Esophagus (tissue), 2 donors: ENCODE results near the gene CAPN10. TPM values are rescaled to one million over a fixed set of nuclear protein-coding genes. Genes with fewer than 3 reads are reported as not detected.

Experiments used
- H3K27ac ChIP-seq, 2 donors: one replicate each; pipeline ENCODE4 v1.5.1; 2013; ENCODE audit warnings: low read depth in 2 of 2, mild to moderate bottlenecking in 2 of 2, inconsistent platforms in 1 of 2, low read length in 1 of 2, moderate library complexity in 1 of 2
- H3K27me3 ChIP-seq, 2 donors: one replicate each; pipeline ENCODE4 v1.6.1; 2013; ENCODE audit warnings: low read length in 2 of 2, control low read depth in 1 of 2, mild to moderate bottlenecking in 1 of 2; ENCODE audit not compliant: insufficient read depth in 2 of 2, control insufficient read depth in 1 of 2
- H3K36me3 ChIP-seq, 2 donors: one replicate each; pipeline ENCODE4 v1.6.1; 2013; ENCODE audit warnings: low read length in 1 of 2; ENCODE audit not compliant: control insufficient read depth in 2 of 2, insufficient read depth in 2 of 2
- H3K4me1 ChIP-seq, 2 donors: one replicate each; pipeline ENCODE4 v1.6.1; 2013; ENCODE audit warnings: low read length in 1 of 2; ENCODE audit not compliant: control insufficient read depth in 2 of 2, insufficient read depth in 2 of 2
- H3K4me3 ChIP-seq, 2 donors: one replicate each; pipeline ENCODE4 v1.5.1; 2013; ENCODE audit warnings: low read length in 2 of 2, mild to moderate bottlenecking in 2 of 2, low read depth in 1 of 2, moderate library complexity in 1 of 2
- H3K9me3 ChIP-seq, 2 donors: one replicate each; pipeline ENCODE4 v1.6.1; 2013; ENCODE audit warnings: mild to moderate bottlenecking in 2 of 2, low read depth in 1 of 2, low read length in 1 of 2, moderate library complexity in 1 of 2; ENCODE audit not compliant: control insufficient read depth in 2 of 2, insufficient read depth in 1 of 2
- WGBS, 2 donors: extraction: QIAGEN DNeasy Blood & Tissue Kit; methylation state at CpG; one replicate each; pipeline ENCODE4 v1.1.7; 2013; 5-methylcytosine and 5-hydroxymethylcytosine counted together
- polyA plus RNA-seq, 2 donors: library from polyadenylated mRNA; stranded (reverse); fragments of 200-250 nt; gene quantifications; one replicate each; pipeline ENCODE4 v1.2.3, GENCODE V29; 2013
- donor health status: healthy with polysubstance abuse.
- donor health status: Bipolar disorder and iron deficiency.

The CAPN10 gene
- polyA plus RNA-seq, 2 donors: 17.5 to 28.4 TPM

DNA sequence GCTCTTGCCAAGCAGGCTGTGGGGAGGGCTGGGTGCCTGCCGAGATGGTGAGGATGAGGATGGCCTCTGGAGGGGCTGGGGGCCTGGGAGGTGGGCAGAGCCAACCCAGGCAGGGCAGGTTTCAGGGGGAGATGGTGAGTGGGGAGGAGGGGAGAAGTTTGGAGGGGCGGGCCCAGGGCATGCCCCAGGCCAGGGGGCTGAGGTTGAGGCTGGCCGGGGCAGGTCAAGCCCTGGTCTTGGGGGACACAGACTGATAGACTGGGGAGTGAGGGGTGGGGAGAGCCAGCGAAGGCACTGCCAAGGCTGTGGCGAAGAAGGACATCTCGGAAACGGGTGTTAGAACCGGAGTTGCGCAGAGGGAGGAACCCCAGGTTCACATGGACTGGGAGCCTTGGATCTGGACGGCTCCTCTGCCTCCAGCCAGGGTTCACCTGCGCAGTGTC, 12.6 kb downstream of the CAPN10 start:
- H3K27me3 ChIP-seq: no peaks in the 10 kb centered on the region
- H3K27ac ChIP-seq: no peak overlapping the region
- H3K4me1 ChIP-seq: peaks cover 0 to 10% of the 10 kb centered on the region in 2 donors
- no peaks in the 10 kb centered on the region for H3K9me3 ChIP-seq
- 89 to 95% methylated on average over 11 of the region's 11 CpGs for WGBS, 2 donors
- no peak overlapping the region for H3K4me3 ChIP-seq
- H3K36me3 ChIP-seq: peaks cover 0 to 43% of the 10 kb centered on the region in 2 donors

DNA sequence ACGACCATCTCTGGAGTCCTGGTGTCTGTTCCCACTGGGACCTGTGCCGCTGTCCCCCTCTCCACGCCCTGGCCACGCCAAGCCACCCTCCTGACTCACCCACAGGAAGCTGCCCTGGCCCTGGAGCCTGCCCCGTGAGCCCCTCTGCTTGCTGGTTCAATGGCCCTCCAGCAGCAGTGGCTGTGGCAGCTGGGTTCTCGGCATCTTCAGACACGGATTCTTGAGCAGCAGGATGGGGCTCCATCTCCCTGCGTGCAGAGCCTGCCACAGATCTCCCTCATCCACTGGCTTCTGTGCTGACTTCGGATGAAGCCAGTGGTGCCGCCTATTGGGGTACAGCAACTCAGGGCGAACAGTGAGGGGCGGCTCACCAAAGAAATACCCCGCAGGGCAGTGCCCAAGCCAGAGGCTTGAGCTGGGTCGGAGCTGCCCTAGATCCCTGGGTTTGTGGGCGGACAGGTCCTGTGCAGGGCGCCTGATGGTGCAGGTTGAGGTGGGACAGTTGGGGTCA, 14.0 kb downstream of the CAPN10 start:
- Histone ChIP-seq H3K9me3 (no peaks in the 10 kb centered on the region), H3K36me3 (peaks cover 0 to 36% of the 10 kb centered on the region in 2 donors), H3K4me1 (peaks cover 1 to 12% of the 10 kb centered on the region in 2 donors), H3K4me3 (no peak overlapping the region), H3K27ac (no peak overlapping the region), H3K27me3 (no peaks in the 10 kb centered on the region)
- WGBS, 2 donors: 91 to 93% methylated on average over 16 of the region's 16 CpGs

DNA sequence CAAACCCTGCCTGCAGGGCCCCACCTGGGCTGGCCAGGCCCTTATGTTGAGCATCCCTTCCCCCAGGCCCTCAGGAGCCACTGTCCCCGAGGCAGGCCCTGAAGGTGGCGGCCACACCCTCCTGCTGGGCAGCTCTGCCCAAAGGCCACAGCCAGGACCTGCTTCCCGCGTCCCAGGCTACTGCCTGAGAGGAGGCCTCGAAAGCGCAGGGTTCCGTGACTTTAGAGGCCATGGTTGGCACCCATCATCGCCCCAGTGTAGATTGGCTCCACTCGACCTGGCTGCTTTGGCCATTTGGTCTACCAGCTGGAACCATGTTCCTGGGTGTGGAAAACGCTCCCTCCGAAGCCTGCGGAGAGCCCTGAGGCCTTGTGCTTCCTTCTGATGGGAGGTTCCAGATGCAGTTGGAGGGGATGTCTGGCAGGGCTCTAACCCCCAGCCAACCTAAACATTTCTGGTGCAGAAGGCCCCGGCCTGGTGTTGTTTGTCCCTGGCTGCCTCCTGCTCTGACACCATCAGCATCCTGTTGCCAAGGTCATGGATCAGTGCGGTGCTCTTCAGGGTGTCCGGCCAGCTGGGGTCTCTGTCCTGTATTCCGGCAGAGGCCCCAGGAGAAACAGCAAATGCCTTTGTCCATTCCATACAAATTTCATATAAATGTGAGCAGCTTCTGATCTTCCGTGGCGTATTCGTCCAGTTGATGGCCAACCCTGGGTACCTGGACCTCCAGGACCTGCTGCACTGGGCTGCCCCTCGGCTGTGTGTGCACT, 14.7 kb downstream of the CAPN10 start:
- Histone ChIP-seq H3K9me3 (no peaks in the 10 kb centered on the region), H3K36me3 (peaks cover 0 to 33% of the 10 kb centered on the region in 2 donors), H3K27me3 (no peaks in the 10 kb centered on the region), H3K27ac (no peak overlapping the region), H3K4me3 (no peak overlapping the region), H3K4me1 (peaks cover 2 to 9% of the 10 kb centered on the region in 2 donors)
- WGBS, 2 donors: 80 to 86% methylated on average over 20 of the region's 20 CpGs

DNA sequence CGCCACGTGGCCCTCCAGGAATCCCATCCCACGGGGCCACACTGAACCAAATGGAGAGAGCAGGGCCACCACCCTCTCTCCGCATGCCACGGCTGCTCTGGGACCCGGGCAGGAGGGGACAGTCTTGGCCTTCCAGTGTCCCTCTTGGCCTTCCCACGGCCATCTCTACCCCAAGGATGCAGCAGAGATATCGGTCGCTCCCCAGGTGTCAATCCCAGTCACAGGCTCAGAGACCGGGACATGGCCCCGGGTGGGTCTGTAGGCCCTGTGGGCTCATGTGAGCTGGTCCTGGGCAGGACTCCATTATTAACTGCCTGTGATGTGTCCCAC, 15.3 kb downstream of the CAPN10 start:
- 93 to 94% methylated on average over 11 of the region's 11 CpGs for WGBS, 2 donors

DNA sequence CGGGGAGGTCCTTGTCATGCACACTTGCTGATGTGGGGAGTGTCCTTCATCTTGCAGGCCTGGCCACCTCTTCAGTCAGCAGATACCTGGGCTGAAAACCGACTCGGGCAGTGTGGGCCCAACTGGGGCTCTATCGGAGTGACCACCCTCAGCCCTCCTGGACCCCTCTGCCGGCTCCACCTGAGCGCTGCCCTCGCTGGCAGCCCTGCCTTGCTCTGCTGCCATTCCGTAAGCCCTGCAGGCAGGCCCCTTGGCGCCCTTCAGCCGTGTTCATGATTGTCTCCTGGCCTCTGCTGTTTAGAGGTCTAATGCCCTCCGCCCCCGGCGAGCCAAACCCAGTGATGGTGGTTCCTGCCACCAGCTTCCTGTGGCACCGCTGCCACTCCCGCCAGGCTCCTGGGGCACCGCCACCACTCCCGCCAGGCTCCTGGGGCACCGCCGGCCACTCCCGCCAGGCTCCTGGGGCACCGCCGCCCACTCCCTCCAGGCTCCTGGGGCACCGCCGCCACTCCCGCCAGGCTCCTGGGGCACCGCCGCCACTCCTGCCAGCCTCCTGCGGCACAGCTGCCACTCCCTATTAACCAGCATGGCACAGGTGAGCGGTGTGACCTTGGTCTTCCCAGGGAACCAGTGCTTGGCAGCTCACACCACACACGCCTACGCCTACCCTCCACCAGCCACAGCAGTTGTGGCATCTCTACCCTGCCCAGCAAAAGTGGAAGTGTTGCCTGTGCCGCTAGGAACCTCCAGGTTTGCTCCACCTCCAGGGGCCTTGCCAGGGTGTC, 15.9 kb downstream of the CAPN10 start:
- Histone ChIP-seq H3K4me3 (no peak overlapping the region), H3K27ac (no peak overlapping the region), H3K36me3 (peaks cover 0 to 27% of the 10 kb centered on the region in 2 donors), H3K27me3 (no peaks in the 10 kb centered on the region), H3K4me1 (peaks cover 2 to 9% of the 10 kb centered on the region in 2 donors), H3K9me3 (no peaks in the 10 kb centered on the region)
- 88 to 91% methylated on average over 26 to 32 of the region's 32 CpGs for WGBS, 2 donors

More for the DNA sequence above, 15.3 kb downstream of the CAPN10 start:
- Histone ChIP-seq H3K27me3 (no peaks in the 10 kb centered on the region), H3K4me1 (peaks cover 2 to 9% of the 10 kb centered on the region in 2 donors), H3K9me3 (no peaks in the 10 kb centered on the region), H3K4me3 (no peak overlapping the region), H3K36me3 (peaks cover 0 to 33% of the 10 kb centered on the region in 2 donors), H3K27ac (no peak overlapping the region)

DNA sequence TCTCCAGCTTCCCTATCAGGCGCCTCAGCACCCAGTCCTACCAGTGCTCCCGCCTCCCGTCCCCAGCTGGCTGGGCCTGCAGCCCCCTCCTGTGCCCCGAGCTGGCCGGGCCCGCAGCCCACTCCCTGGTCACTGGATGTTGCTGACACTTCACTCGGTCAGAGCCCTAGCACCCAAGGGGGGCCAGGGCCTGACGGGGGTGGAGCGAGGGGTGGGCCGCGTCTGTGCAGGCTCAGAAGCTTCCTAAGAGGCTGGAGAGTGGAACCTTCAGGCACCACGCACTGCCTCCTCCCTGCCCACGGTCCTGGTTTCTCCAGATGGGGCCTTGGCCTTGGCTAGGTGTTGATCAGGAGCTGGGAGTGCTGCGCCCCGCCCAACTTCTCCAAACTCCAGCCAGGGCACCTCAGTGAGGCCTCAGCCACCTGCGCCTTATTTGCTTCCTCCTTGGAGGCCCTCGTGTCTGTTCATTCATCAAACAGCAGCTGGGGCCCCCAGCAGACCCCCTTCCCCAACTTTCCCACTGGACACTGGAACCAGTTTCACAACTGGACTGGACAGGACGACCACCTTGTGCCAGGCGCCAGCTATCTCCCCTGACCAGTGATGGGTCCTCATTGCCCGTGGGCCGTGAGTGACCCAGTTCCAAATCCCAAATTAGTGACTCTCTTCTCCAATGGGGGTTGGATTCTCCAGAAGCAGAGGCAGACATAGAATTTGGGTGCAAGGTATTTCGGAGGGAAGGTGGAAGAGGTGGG, 16.7 kb downstream of the CAPN10 start:
- Histone ChIP-seq H3K27ac (no peak overlapping the region), H3K36me3 (peaks cover 0 to 20% of the 10 kb centered on the region in 2 donors), H3K9me3 (no peaks in the 10 kb centered on the region), H3K4me1 (peaks cover 2 to 9% of the 10 kb centered on the region in 2 donors), H3K27me3 (no peaks in the 10 kb centered on the region), H3K4me3 (no peak overlapping the region)
- 88 to 91% methylated on average over 22 of the region's 22 CpGs for WGBS, 2 donors

DNA sequence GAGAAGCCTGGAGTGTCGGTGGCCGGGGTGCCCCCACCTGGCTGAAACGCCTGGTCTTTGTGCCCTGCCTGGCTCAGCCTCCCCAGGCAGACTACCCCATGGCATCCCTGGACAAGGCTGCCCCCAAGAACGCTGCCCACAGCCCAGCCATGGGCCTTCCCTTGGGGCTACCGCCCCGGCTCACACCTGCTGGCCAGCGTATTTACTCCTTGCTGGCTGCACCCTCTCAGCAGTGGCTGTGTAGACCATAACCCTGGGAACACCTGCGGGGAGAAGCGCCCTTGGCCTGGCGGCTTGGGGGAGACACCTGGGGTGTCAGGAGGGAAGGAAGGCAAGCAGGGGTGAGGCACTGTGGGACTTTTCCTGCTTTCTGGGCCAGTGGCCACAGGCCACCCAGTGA, 17.3 kb downstream of the CAPN10 start:
- WGBS, 2 donors: 93 to 94% methylated on average over 10 of the region's 10 CpGs

DNA sequence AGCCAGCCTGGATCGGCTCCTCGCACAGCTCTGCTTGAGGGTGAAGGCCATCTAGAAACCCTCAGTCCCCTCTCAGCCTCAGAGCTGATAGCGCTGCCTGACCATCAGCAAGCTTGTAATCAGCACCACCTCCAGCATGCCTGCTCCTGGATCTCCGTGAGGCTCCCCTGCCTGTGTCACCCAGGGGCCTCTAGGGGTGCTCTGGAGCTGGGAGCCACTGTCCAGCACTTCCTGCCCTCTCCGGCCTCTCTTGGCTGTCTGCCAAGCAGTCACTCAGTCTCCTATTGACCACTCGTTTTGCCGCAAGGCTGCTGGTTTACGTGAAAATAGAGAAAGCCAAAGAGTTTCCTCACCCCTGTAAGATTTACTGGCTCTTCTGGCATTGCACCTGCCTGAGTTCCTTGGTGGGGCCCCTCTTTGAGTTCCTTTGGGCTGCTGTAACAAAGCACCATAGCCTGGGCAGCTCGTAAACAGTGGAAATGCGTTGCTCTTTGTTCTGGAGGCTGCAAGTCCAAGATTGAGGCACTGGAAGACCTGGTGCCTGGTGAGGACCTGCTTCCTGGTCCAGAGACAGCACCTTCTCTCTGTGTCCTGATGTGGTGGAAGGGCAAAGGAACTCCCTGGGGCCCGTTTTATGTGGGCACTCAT, 17.9 kb downstream of the CAPN10 start:
- H3K4me3 ChIP-seq: no peak overlapping the region
- 38 to 52% methylated on average over 11 of the region's 11 CpGs for WGBS, 2 donors
- H3K4me1 ChIP-seq: peaks cover 2 to 9% of the 10 kb centered on the region in 2 donors
- no peak overlapping the region for H3K27ac ChIP-seq
- no peaks in the 10 kb centered on the region for H3K27me3 ChIP-seq
- no peaks in the 10 kb centered on the region for H3K9me3 ChIP-seq
- H3K36me3 ChIP-seq: peaks cover 0 to 9% of the 10 kb centered on the region in 2 donors

More for the DNA sequence above, 17.3 kb downstream of the CAPN10 start:
- no peak overlapping the region for H3K4me3 ChIP-seq
- H3K27ac ChIP-seq: no peak overlapping the region
- peaks cover 2 to 9% of the 10 kb centered on the region in 2 donors for H3K4me1 ChIP-seq
- peaks cover 0 to 14% of the 10 kb centered on the region in 2 donors for H3K36me3 ChIP-seq
- H3K9me3 ChIP-seq: no peaks in the 10 kb centered on the region
- H3K27me3 ChIP-seq: no peaks in the 10 kb centered on the region
